Neuron (in vitro differentiated cells): ENCODE results near the gene CEP128.

Source experiments
- H2AFZ ChIP-seq: one replicate; pipeline ENCODE4 v1.6.1; 2013; ENCODE audit warnings: low read depth, mild to moderate bottlenecking, inconsistent platforms, low read length, moderate library complexity
- H3K27me3 ChIP-seq: one replicate; pipeline ENCODE4 v1.6.1; 2013; ENCODE audit warnings: low read length; ENCODE audit not compliant: insufficient read depth
- H3K36me3 ChIP-seq: one replicate; pipeline ENCODE4 v1.6.1; 2013; ENCODE audit warnings: low read length; ENCODE audit not compliant: insufficient read depth
- H3K4me1 ChIP-seq: one replicate; pipeline ENCODE4 v1.6.1; 2013; ENCODE audit warnings: low read length; ENCODE audit not compliant: insufficient read depth
- H3K4me3 ChIP-seq: 2 replicates; pipeline ENCODE4 v1.5.1; 2013; ENCODE audit warnings: mild to moderate bottlenecking, low read length, moderate library complexity
- H3K9me3 ChIP-seq: one replicate; pipeline ENCODE4 v1.6.1; 2013; ENCODE audit warnings: low read length

Gene CEP128

GRCh38 chr14:80518173-80518572 is 423.4 kb downstream of the CEP128 start:
- Histone ChIP-seq H3K27me3 (no peaks in the 10 kb centered on the region), H3K36me3 (no peaks in the 10 kb centered on the region), H3K4me1 (no peaks in the 10 kb centered on the region), H3K9me3 (no peaks in the 10 kb centered on the region), H3K4me3 (no peak overlapping the region), H2AFZ (no peak overlapping the region)

DNA sequence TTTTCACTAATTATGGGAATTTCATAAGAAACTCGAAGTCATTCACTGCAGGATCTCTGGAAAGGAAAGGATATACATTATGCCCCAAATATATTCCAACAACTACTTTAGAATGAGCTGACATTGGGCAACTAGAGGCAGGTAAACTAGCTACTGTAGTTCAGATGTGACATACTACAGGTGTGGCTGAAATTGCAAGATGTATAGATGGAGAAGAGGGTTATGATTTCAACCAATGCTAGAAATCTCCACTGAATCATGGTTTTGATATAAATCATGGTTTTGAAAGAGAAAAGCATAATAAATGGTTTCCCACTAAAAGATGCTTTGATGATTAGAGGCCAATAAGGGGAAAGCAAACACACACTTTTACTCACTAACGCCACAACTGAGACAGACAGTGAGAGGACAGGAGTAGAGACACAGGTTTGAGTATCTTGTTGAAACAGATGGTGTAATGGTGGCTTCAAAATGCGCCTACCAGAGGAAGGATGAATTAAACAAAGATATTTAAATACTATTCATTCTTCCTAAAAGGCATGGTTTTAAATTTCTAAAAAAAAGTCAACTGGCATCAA is 434.2 kb downstream of the CEP128 start:
- H2AFZ ChIP-seq = no peak overlapping the region
- no peaks in the 10 kb centered on the region for H3K36me3 ChIP-seq
- H3K27me3 ChIP-seq = no peaks in the 10 kb centered on the region
- H3K4me3 ChIP-seq = no peak overlapping the region
- no peaks in the 10 kb centered on the region for H3K4me1 ChIP-seq
- H3K9me3 ChIP-seq = no peaks in the 10 kb centered on the region

- Histone ChIP-seq H2AFZ (no peak overlapping the region), H3K4me1 (no peaks in the 10 kb centered on the region), H3K36me3 (no peaks in the 10 kb centered on the region), H3K9me3 (no peaks in the 10 kb centered on the region), H3K27me3 (no peaks in the 10 kb centered on the region), H3K4me3 (no peak overlapping the region)
Observed at GRCh38 chr14:80504781-80505180, 436.8 kb downstream of the CEP128 start.

- H2AFZ ChIP-seq = no peak overlapping the region
- no peaks in the 10 kb centered on the region for H3K4me1 ChIP-seq
- H3K27me3 ChIP-seq = no peaks in the 10 kb centered on the region
- H3K9me3 ChIP-seq = no peaks in the 10 kb centered on the region
- no peaks in the 10 kb centered on the region for H3K36me3 ChIP-seq
- no peak overlapping the region for H3K4me3 ChIP-seq
Observed at GRCh38 chr14:80498533-80498932, 443.0 kb downstream of the CEP128 start.

DNA sequence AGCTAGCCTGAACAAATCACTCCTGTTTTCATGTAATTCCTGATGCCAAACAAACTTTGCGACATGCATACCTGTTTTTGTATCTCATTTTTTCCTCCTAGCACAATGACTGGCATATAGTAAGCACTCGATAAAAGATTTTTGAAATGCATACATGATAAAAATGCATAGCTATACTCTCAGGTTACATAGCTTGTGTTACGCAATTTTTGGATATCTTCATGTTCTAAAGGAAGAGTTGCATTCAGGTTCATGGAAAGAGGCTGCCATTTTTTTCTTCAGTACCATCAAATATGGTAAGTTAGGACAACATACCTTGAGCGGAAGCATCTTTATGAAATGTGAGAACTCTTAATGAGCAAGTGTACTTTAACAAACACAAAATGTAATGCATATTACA is 445.4 kb downstream of the CEP128 start:
- Histone ChIP-seq H2AFZ (no peak overlapping the region), H3K4me1 (no peaks in the 10 kb centered on the region), H3K27me3 (no peaks in the 10 kb centered on the region), H3K36me3 (no peaks in the 10 kb centered on the region), H3K9me3 (no peaks in the 10 kb centered on the region), H3K4me3 (no peak overlapping the region)

DNA sequence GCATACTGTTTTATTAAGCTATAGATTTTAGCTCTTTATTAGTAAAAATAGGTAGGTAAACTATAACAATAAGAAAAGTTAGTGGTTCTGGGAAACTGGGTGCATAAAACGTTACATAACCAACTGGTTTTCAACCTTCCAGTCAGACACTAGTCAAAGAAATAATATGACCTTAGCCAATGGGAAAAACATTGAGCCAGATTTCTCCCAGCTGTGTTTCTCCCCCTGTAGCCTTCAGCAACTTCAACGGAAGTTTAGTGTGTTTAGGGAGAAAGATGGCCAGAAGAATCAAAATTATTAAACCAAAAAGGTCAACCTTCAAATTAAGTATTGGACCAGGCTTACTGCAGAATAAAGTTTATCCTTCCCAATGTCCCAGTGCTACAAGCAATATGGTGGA is 446.8 kb downstream of the CEP128 start:
- Histone ChIP-seq H2AFZ (no peak overlapping the region), H3K27me3 (no peaks in the 10 kb centered on the region), H3K36me3 (no peaks in the 10 kb centered on the region), H3K4me3 (no peak overlapping the region), H3K4me1 (no peaks in the 10 kb centered on the region), H3K9me3 (no peaks in the 10 kb centered on the region)

GRCh38 chr14:80493620-80494019 is 447.9 kb downstream of the CEP128 start:
- H3K9me3 ChIP-seq = no peaks in the 10 kb centered on the region
- no peak overlapping the region for H3K4me3 ChIP-seq
- no peaks in the 10 kb centered on the region for H3K27me3 ChIP-seq
- no peaks in the 10 kb centered on the region for H3K36me3 ChIP-seq
- H3K4me1 ChIP-seq = no peaks in the 10 kb centered on the region
- no peak overlapping the region for H2AFZ ChIP-seq

DNA sequence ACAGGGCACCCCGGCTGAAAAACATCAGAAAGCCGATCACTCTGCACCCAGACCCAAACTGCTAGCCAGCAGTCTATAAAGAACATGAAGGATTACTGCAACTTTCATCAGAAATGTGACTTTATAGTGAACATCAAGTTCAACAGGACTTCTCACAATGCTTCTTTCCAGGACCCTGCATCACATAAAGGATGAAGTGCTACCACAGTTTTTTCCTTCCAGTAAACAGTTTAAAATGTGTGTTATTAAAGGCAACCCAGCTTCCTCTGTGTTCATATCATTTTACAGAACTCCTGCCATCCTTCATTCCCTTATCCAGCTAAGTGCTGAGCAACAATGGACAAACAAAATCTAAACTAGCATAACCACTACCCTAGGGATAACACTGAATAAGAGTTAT is 449.9 kb downstream of the CEP128 start:
- Histone ChIP-seq H3K4me1 (no peaks in the 10 kb centered on the region), H3K4me3 (no peak overlapping the region), H3K9me3 (no peaks in the 10 kb centered on the region), H3K27me3 (no peaks in the 10 kb centered on the region), H2AFZ (no peak overlapping the region), H3K36me3 (no peaks in the 10 kb centered on the region)

GRCh38 chr14:80491131-80491530 is 450.4 kb downstream of the CEP128 start:
- H2AFZ ChIP-seq = no peak overlapping the region
- no peaks in the 10 kb centered on the region for H3K9me3 ChIP-seq
- H3K4me1 ChIP-seq = no peaks in the 10 kb centered on the region
- H3K27me3 ChIP-seq = no peaks in the 10 kb centered on the region
- no peaks in the 10 kb centered on the region for H3K36me3 ChIP-seq
- H3K4me3 ChIP-seq = no peak overlapping the region

DNA sequence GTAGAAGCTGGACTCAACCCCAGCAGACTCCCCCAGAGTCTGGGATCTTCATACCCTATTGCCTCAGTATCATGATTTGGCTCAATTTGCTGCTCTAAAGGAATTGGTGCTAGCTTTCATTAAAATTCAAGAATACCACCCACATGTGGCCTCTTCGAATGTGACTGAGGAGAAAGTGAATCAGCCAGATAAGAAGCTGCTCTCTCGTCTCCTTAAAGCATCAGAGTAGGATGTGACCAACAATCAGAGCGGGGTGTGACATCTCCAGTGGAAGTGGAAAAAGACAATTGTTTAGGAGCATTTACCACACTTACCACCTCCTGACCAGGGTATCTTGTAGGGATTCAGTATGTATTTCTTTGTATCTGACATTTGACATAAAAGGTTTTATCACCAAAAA is 452.0 kb downstream of the CEP128 start:
- Histone ChIP-seq H3K4me1 (no peaks in the 10 kb centered on the region), H3K27me3 (no peaks in the 10 kb centered on the region), H3K9me3 (no peaks in the 10 kb centered on the region), H3K36me3 (no peaks in the 10 kb centered on the region), H3K4me3 (no peak overlapping the region), H2AFZ (no peak overlapping the region)

- no peak overlapping the region for H3K4me3 ChIP-seq
- no peaks in the 10 kb centered on the region for H3K4me1 ChIP-seq
- H3K9me3 ChIP-seq = no peaks in the 10 kb centered on the region
- no peaks in the 10 kb centered on the region for H3K27me3 ChIP-seq
- no peaks in the 10 kb centered on the region for H3K36me3 ChIP-seq
- H2AFZ ChIP-seq = no peak overlapping the region
Observed at GRCh38 chr14:80485764-80486163, 455.8 kb downstream of the CEP128 start.

DNA sequence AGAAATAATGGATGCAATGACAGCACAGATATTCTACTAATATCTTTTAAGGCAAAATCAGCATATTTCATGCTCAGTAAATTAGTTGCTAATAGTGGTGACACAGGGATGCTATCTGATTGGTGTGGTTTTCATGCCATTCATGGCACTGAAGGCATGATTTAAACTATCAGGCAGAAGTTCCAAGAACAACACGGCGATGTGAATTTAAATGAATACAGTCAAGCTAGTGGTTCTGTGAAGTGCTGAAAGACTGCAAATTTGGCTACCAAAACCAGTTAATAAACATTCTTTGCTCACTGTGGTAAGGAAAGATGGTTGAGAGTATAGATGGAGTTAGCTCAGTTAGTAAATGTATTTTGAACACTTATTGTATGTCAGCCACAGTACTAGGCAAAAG is 458.2 kb downstream of the CEP128 start:
- no peaks in the 10 kb centered on the region for H3K27me3 ChIP-seq
- no peaks in the 10 kb centered on the region for H3K4me1 ChIP-seq
- H2AFZ ChIP-seq = no peak overlapping the region
- H3K36me3 ChIP-seq = no peaks in the 10 kb centered on the region
- H3K4me3 ChIP-seq = no peak overlapping the region
- no peaks in the 10 kb centered on the region for H3K9me3 ChIP-seq

DNA sequence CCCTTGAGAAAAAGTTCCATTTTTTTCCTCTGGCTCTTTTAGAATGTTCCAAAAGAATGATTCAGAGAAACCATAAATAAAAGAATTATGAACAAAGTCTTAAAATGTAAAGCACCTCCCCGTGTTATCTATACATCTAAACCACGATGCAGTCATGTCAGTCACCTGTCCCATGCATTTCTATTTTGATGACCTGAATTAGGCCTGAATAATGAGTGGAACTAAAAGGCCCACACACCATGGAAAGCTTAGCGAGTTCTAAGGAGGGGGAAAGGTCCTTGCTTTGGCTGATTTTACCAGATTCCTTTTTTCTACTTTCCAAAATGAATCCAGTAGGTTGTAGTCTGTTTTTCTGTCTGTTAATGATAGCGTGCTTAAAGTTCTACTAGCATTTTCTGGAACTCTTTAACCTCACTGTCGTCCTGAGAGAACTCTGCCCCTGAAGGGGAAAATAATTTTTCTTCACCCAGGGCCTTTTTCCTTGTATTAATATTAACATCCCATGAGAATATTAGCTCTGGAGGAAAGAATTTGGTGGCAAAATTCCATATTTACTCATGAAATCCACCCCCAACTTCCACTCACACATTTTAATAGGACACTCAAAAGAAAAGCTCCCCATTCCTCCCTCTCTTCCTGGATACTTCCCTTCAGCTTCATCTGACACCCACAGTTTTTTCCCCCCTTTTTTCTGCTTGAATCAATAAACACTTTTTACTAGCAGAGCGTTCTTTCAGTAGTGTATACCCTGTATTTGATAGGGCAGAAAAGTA is 464.0 kb downstream of the CEP128 start:
- H2AFZ ChIP-seq = no peak overlapping the region
- no peak overlapping the region for H3K4me3 ChIP-seq
- peaks cover 11% of the 10 kb centered on the region for H3K9me3 ChIP-seq
- no peaks in the 10 kb centered on the region for H3K27me3 ChIP-seq
- H3K4me1 ChIP-seq = no peaks in the 10 kb centered on the region
- no peaks in the 10 kb centered on the region for H3K36me3 ChIP-seq

DNA sequence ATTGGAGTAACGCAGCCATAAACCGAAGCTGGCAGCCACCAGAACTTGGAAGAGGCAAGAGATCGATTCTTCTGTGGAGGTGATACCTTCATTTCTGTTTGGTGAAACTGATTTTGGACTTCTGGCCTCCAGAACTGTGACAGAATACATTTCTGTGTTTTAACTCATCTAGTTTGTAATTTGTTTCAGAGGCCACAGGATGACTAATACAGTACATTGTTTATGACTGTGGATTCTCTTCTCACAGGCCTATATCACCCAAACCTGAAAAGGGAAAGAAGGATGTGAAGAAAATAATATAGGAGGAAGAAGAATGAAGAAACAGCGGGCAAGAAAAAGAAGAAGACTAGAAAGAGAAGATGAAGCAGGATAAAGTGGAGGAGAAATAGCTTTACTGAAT is 466.5 kb downstream of the CEP128 start:
- no peaks in the 10 kb centered on the region for H3K36me3 ChIP-seq
- no peak overlapping the region for H2AFZ ChIP-seq
- no peaks in the 10 kb centered on the region for H3K27me3 ChIP-seq
- no peaks in the 10 kb centered on the region for H3K4me1 ChIP-seq
- H3K4me3 ChIP-seq = no peak overlapping the region
- H3K9me3 ChIP-seq = peaks cover 16% of the 10 kb centered on the region
